CMK (cell line): ENCODE results near the gene GRPEL2.

Experiments used
- DNase-seq: peaks from one replicate; pipeline ENCODE4 v3.0.0-alpha.2; 2010; ENCODE audit warnings: low read depth

The GRPEL2 gene

DNA sequence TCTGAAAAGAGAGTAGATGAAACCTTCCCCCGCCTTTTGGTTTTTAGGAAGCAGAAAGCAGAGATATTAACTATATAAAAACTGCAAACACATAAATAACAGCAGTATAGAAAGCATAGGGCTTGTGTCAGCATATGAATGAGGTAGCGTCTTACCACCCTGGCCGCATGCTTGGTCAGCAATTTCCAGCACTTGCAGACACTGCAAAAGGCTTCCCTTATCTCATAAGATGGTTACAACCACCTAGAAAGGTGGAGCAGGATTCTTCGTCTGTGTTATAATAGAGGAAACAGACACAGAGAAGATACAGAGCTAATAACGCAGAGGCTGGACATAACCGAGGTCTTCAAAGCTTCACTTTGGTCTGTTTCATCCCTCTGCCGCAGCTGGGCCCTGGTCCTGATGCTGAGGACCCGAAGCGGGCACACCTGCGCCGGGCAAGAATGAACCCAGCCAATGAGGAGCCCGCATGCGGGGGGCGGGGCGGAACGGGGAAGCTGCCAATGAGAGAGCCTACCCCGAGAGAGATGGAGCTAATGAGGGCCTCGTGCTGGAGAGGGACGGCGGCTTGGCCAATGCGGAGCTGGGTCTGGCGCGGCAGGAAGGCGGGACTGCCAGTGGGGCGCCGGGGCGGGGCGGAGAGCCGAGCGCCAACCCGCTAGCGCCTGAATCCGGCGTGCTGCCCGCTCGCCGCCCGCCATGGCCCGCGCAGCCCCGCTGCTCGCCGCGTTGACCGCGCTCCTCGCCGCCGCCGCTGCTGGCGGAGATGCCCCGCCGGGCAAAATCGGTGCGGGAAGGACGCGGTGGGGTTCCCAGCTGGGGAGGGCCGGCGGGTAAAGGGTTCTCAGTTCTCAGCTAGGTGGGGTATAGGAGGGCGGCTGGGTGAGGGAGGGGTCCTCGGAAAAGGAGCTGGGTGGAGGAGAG is 12.3 kb downstream of the GRPEL2 start, which contains the start of gene PCYOX1L:
TSS of gene PCYOX1L (plus strand) at position 677 of the 924 bp plus-strand sequence. CDS start at position 700, 23 bp downstream.
- DNase-seq, result peak; percentile 68

- no peak for DNase-seq
Measured at GRCh38 chr5:149358294-149358651, 13.0 kb downstream of the GRPEL2 start.

DNA sequence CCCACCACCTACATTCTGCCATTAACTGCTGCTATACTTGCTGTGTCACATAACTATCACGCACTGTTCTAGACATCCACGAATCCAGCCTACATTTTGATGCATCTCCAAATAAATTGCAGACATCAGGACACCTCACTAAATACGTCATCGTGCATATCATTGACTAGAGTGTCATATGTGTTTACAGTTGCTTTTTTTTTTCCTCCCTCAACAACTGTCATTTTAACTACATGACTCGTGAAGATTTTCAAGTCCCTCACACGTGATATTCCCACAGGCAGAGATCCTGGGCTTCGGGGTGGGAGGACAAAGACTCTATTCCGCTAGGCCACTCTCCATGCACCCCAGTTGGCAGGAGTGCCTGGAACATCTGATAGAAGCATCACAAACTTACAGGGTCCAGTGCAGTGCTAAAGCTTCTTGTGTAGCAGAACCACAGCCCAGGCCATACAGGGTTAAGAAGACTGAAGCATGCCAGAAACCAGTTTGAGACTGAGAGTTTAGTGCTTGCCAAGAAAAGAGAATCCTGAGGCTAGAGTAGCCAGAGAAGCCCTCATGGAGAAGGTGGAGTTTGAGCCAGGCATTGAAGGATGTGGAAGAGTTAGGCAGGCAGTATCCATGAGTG is 13.7 kb downstream of the GRPEL2 start:
- DNase-seq, result no peak

GRCh38 chr5:149360272-149360671 is 15.0 kb downstream of the GRPEL2 start:
- no peak for DNase-seq

GRCh38 chr5:149362541-149362940 is 17.2 kb downstream of the GRPEL2 start:
- no peak for DNase-seq

GRCh38 chr5:149363358-149363757 is 18.1 kb downstream of the GRPEL2 start:
- DNase-seq, result no peak

- DNase-seq, result no peak
Measured at GRCh38 chr5:149363936-149364335, 18.6 kb downstream of the GRPEL2 start.

- no peak for DNase-seq
Measured at GRCh38 chr5:149364719-149365118, 19.4 kb downstream of the GRPEL2 start.

- no peak for DNase-seq
Measured at GRCh38 chr5:149365418-149365817, 20.1 kb downstream of the GRPEL2 start.

DNA sequence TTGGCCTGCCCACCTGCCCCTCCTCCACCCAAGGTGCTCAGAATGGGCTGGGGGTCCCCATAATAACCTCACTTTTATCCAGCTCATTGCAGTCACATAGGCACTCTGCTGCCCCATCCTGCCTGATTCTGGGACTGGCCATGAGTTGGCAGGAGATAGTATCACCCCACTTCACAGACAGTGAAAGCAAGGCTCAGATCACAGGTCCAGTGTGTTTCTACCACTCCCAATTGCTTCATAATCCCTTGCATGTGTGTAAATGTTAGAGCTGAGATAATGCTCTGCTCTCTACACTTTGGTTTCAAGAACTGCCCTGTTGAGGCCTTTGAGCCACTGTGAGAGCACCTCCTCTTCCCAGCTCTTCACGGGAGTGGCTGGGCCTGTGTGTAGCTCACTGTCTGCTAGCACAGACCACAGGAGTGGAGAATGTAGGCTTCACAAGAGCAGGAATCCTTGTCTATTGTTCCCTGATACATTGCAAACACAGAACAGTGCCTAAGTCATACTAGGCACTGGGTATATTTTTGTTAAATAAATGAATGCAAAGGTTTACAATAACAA is 20.9 kb downstream of the GRPEL2 start:
- DNase-seq, result no peak

- no peak for DNase-seq
Measured at GRCh38 chr5:149367249-149367971, 22.1 kb downstream of the GRPEL2 start.

DNA sequence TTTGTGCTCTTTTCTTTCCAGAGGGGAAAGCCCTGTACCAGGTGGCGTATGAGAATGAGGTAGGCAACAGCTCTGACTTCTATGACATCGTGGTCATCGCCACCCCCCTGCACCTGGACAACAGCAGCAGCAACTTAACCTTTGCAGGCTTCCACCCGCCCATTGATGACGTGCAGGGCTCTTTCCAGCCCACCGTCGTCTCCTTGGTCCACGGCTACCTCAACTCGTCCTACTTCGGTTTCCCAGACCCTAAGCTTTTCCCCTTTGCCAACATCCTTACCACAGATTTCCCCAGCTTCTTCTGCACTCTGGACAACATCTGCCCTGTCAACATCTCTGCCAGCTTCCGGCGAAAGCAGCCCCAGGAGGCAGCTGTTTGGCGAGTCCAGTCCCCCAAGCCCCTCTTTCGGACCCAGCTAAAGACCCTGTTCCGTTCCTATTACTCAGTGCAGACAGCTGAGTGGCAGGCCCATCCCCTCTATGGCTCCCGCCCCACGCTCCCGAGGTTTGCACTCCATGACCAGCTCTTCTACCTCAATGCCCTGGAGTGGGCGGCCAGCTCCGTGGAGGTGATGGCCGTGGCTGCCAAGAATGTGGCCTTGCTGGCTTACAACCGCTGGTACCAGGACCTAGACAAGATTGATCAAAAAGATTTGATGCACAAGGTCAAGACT is 22.8 kb downstream of the GRPEL2 start:
- DNase-seq, result no peak

- DNase-seq, result no peak
Measured at GRCh38 chr5:149370878-149371277, 25.6 kb downstream of the GRPEL2 start.

GRCh38 chr5:149371296-149371962 is 26.1 kb downstream of the GRPEL2 start:
- DNase-seq, result no peak

DNA sequence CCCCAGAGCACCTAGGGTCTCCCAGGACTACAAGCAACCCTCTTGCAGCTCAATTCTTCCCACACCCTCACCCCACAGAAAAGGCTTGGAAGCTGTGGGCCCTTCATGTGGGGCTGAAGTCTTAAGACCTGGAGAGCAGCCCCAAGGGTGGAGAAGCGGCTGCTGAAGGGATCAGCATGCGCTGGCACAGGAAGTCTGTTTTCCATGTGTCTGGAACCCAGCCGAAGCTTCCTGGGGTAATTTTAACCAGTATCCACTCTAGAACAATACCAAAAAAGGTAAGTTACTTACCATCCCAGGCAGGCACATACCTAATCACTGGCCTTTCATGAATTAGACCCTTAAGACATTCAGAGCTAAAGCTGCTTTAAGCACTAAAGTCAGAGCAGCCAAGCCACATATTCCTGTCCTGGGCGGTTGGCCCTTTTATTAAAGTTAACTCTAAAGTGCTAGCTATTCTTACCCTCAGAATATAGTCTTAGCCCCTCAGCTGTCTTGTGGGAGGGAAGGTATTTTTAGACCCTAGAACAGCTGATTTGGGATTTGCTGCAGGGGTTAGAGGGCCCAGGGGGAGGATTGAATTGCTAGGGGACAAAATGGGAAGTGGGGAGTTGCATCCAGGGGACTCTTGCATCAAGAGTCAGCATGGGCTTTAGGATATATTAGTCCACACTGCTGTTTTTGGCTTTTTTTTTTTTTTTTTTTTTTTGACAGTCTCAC is 26.9 kb downstream of the GRPEL2 start:
- DNase-seq, result no peak

GRCh38 chr5:149372932-149373331 is 27.6 kb downstream of the GRPEL2 start:
- no peak for DNase-seq

DNA sequence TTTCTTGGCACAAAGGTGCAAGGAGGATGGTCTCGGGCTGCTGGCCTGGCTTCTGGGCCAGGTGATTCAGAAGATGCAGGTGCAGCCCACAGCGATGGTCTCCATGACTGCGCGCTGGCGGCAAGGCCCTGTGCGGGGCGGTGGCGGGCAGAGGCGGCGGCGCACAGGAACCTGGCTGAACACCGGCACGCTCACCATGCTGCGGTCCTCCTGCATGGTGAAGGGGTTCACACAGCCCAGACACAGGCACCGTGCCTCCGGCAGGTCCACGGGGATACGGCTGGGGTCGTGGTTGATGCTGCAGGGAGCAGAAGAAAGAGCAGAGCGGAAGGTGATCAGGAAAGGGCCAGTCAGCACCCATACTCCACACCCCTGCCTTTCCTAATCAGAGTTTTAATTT is 29.0 kb downstream of the GRPEL2 start:
- DNase-seq, result no peak

- DNase-seq, result no peak
Measured at GRCh38 chr5:149374801-149375200, 29.5 kb downstream of the GRPEL2 start.

DNA sequence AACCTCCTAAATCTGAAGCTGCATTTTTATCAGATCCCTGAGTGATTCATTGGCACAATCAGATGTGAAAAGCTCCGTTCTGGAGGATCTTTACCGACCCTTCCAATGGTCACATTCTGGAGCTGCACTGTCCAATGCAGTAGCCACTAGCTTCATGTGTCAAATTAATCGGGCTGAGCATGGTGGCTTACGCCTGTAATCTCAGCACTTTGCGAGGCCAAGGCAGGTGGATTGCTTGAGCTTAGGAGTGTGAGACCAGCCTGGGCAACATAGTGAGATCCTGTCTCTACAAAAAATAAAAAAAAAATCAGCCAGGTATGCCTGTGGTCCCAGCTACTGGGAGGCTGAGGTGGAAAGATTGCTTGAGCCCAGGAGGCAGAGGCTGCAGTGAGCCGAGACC is 30.1 kb downstream of the GRPEL2 start:
- DNase-seq, result no peak

DNA sequence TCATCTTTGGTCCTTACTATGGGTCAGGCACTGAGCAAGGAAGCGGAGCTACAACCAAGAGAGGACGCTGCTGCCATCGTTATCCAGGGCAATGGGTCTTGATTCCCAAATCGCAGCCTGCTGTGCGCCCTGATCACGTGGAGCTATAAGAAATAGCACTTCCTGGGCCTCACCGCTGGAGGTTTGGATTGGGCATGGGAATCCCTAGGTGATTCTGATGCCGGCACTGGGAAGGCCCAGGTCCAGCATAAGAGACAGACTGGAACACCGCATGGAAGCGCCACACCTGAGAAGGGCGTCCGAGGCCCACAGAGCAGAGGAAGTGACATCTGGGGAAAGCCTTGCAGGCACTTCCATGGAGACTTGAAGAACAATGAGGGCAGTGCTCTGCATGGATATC is 30.8 kb downstream of the GRPEL2 start:
- no peak for DNase-seq
